T-helper 1 cell treated with Interleukin-12 subunit alpha and Interleukin-12 subunit beta and Interleukin-4 antibody, amounts not matched to agents 30 μg/mL and 1 μg/mL, for 36 hours (primary cell): ENCODE results near the gene ZBED1.
"Not testable (repeated sequence)": the region's sequence is repeated elsewhere in the genome, so short reads cannot be mapped to it uniquely, and the experiment has no call there.

Experiments used
- H3K27ac Mint-ChIP-seq: one replicate; pipeline ENCODE4 v1.8.0; 2021; ENCODE audit warnings: mild to moderate bottlenecking, mixed read lengths
- H3K27me3 Mint-ChIP-seq: one replicate; pipeline ENCODE4 v1.8.0; 2021; ENCODE audit warnings: low read depth, mixed read lengths
- H3K36me3 Mint-ChIP-seq: one replicate; pipeline ENCODE4 v1.8.0; 2021; ENCODE audit warnings: low read depth, mixed read lengths
- H3K4me1 Mint-ChIP-seq: one replicate; pipeline ENCODE4 v1.8.0; 2021; ENCODE audit warnings: low read depth, mixed read lengths
- H3K4me3 Mint-ChIP-seq: one replicate; pipeline ENCODE4 v1.8.0; 2021; ENCODE audit warnings: mild to moderate bottlenecking, moderate library complexity, mixed read lengths
- H3K9me3 Mint-ChIP-seq: one replicate; pipeline ENCODE4 v1.8.0; 2021; ENCODE audit warnings: mixed read lengths

ZBED1 gene

DNA sequence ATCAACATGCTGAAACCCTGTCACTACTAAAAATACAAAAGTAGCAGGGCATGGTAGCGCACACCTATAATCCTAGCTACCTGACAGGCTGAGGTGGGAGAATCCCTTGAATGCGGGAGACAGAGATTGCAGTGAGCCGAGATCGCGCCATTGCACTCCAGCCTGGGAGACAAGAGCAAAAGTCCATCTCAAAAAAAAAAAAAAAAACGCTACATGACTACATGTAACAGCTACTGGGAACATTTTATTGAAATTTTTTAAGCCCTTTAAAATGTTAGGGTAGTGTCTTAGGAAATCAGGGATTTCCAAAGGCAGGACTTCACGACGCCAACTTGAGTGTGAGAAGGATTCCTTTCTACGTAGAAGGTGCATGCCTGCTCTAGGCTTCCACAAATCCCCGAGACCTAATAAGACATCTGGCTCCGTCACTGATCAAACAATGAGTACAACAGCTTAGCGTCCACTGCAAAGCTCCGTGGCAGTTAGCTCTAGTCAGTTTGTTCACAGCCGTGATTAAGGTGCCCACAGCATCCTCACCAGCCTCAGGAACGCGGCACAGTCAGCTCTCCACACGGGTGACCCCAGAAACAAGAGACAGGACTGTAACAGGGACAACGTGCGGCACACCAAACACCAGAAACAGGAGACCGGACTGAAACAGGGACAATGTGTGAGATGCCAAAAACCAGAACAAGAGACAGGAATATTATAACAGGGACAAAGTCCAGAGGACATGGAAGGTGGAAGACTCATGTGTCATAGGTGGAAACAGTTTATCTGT is 33.7 kb downstream of the ZBED1 start:
- H3K4me3 Mint-ChIP-seq = no peak overlapping the region
- H3K36me3 Mint-ChIP-seq = peaks cover 4% of the 10 kb centered on the region
- no peaks in the 10 kb centered on the region for H3K4me1 Mint-ChIP-seq
- peaks cover 5% of the 10 kb centered on the region for H3K9me3 Mint-ChIP-seq
- H3K27me3 Mint-ChIP-seq = no peaks in the 10 kb centered on the region
- no peak overlapping the region for H3K27ac Mint-ChIP-seq

DNA sequence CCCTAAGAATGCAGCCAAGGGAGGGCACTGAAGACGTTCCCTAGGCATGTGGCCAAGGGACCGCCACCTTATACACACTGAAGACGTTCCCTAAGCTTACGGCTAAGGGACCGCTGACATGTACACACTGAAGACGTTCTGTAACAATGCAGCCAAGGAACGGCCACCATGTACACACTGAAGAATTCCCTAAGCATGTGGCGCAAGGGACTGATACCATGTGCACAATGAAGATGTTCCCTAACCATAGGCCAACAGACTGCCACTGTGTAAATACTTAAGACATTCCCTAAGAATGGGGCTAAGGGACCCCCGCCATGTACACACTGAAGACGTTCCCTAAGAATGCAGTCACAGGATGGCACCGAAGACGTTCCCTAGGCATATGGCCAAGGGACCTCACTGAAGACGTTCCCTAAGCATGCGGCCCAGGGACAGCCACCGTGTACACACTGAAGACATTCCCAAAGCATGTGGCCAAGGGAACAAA is 36.1 kb downstream of the ZBED1 start:
- H3K27me3 Mint-ChIP-seq = no peaks in the 10 kb centered on the region
- peaks cover under 1% of the 10 kb centered on the region for H3K36me3 Mint-ChIP-seq
- H3K27ac Mint-ChIP-seq = no peak overlapping the region
- peaks cover under 1% of the 10 kb centered on the region for H3K9me3 Mint-ChIP-seq
- no peak overlapping the region for H3K4me3 Mint-ChIP-seq
- H3K4me1 Mint-ChIP-seq = no peaks in the 10 kb centered on the region

DNA sequence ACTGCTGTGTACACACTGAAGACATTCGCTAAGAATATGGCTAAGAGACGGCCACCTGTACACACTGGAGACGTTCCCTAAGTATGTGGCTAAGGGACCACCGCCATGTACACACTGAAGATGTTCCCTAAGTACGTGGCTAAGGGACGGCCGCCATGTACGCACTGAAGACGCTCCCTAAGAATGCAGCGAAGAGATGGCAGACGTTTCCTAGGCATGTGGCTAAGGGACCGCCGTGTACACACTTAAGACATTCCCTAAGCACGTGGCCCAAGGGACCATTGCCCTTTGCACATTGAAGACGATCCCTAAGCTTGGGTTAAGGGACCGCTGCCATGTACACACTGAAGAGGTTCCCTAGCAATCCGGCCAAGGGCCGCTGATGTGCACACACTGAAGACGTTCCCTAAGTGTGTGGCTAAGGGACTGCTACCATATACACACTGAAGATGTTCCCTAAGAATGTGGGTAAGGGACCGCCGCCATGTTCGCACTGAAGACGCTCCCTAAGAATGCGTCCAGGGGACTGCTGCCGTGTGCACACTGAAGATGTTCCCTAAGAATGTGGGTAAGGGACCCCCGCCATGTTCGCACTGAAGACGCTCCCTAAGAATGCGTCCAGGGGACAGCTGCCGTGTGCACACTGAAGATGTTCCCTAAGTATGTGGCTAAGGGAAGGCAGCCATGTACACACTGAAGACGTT is 36.7 kb downstream of the ZBED1 start:
- H3K4me1 Mint-ChIP-seq = no peaks in the 10 kb centered on the region
- H3K27ac Mint-ChIP-seq = no peak overlapping the region
- H3K36me3 Mint-ChIP-seq = no peaks in the 10 kb centered on the region
- H3K27me3 Mint-ChIP-seq = no peaks in the 10 kb centered on the region
- H3K9me3 Mint-ChIP-seq = no peaks in the 10 kb centered on the region
- H3K4me3 Mint-ChIP-seq = no peak overlapping the region

- not testable (repeated sequence) for H3K36me3 Mint-ChIP-seq, H3K4me3 Mint-ChIP-seq, H3K9me3 Mint-ChIP-seq, H3K27me3 Mint-ChIP-seq, H3K4me1 Mint-ChIP-seq, H3K27ac Mint-ChIP-seq
These were observed 37.3 kb downstream of the ZBED1 start for GRCh38 chrX:2463481-2463880.

GRCh38 chrX:2462780-2463179 is 38.0 kb downstream of the ZBED1 start:
- H3K4me3 Mint-ChIP-seq = no peak overlapping the region
- H3K27me3 Mint-ChIP-seq = no peaks in the 10 kb centered on the region
- H3K36me3 Mint-ChIP-seq = peaks cover 2% of the 10 kb centered on the region
- H3K4me1 Mint-ChIP-seq = no peaks in the 10 kb centered on the region
- H3K27ac Mint-ChIP-seq = no peak overlapping the region
- H3K9me3 Mint-ChIP-seq = peaks cover 4% of the 10 kb centered on the region

- peaks cover 2% of the 10 kb centered on the region for H3K36me3 Mint-ChIP-seq
- H3K4me1 Mint-ChIP-seq = no peaks in the 10 kb centered on the region
- no peak overlapping the region for H3K4me3 Mint-ChIP-seq
- no peak overlapping the region for H3K27ac Mint-ChIP-seq
- no peaks in the 10 kb centered on the region for H3K27me3 Mint-ChIP-seq
- peaks cover 4% of the 10 kb centered on the region for H3K9me3 Mint-ChIP-seq
These were observed 38.7 kb downstream of the ZBED1 start for GRCh38 chrX:2462074-2462473.

DNA sequence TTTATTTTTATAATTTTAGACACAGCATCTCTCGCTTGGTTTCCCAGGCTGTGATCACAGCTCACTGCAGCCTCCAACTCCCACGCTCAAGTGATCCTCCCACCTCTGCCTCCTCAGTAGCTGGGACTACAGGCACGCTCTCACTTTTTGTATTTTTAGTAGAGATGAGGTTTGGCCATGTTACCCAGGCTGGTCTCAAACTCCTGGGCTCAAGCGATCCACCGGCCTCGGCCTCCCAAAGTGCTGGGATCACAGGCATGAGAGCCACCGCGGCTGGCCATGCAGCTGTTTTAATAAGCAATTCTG is 39.1 kb downstream of the ZBED1 start:
- Mint-ChIP-seq H3K9me3 (peaks cover 4% of the 10 kb centered on the region), H3K36me3 (peaks cover 2% of the 10 kb centered on the region), H3K4me3 (no peak overlapping the region), H3K27ac (no peak overlapping the region), H3K27me3 (no peaks in the 10 kb centered on the region), H3K4me1 (no peaks in the 10 kb centered on the region)

- not testable (repeated sequence) for H3K4me1 Mint-ChIP-seq, H3K27me3 Mint-ChIP-seq, H3K36me3 Mint-ChIP-seq, H3K27ac Mint-ChIP-seq, H3K9me3 Mint-ChIP-seq, H3K4me3 Mint-ChIP-seq
These were observed 39.7 kb downstream of the ZBED1 start for GRCh38 chrX:2460821-2461710.

DNA sequence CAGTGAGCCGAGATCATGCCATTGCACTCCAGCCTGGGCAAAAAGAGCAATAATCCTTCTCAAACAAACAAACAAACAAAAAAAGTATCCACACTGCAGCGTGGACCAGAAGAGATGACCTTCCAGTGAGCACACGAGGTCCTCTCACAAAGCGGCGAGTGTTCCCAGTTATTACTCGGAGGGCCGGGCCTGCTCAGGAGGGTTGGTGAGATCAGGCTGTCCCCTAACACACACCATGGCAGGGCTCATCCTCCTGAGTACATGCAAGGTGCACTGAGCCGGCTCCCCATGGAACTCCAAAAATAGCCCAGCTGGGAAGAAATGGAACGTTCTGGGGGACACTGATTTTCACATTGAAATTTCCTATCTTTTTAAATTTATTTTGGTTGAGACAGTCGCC is 40.7 kb downstream of the ZBED1 start:
- not testable (repeated sequence) for H3K27ac Mint-ChIP-seq, H3K27me3 Mint-ChIP-seq, H3K36me3 Mint-ChIP-seq, H3K4me3 Mint-ChIP-seq, H3K4me1 Mint-ChIP-seq, H3K9me3 Mint-ChIP-seq

DNA sequence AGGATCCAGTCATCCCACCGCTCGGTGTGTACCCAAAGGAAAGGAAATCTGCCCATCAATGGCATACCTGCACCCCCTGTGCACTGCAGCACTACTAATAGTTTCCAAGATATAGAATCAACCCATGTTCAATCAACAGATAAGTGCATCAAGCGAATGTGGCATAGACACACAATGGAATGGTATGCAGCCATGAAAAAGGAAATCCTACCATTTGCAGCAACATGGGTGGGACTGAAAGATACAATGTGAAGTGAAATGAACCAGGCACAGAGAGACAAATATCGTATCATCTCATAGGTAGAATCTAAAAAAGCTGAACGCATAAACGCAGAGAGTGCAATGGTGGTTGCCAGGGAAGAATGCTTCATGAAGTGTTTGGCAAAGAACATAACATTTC is 42.5 kb downstream of the ZBED1 start:
- no peak overlapping the region for H3K4me3 Mint-ChIP-seq
- H3K27ac Mint-ChIP-seq = no peak overlapping the region
- peaks cover 2% of the 10 kb centered on the region for H3K36me3 Mint-ChIP-seq
- no peaks in the 10 kb centered on the region for H3K27me3 Mint-ChIP-seq
- H3K9me3 Mint-ChIP-seq = peaks cover 4% of the 10 kb centered on the region
- no peaks in the 10 kb centered on the region for H3K4me1 Mint-ChIP-seq

DNA sequence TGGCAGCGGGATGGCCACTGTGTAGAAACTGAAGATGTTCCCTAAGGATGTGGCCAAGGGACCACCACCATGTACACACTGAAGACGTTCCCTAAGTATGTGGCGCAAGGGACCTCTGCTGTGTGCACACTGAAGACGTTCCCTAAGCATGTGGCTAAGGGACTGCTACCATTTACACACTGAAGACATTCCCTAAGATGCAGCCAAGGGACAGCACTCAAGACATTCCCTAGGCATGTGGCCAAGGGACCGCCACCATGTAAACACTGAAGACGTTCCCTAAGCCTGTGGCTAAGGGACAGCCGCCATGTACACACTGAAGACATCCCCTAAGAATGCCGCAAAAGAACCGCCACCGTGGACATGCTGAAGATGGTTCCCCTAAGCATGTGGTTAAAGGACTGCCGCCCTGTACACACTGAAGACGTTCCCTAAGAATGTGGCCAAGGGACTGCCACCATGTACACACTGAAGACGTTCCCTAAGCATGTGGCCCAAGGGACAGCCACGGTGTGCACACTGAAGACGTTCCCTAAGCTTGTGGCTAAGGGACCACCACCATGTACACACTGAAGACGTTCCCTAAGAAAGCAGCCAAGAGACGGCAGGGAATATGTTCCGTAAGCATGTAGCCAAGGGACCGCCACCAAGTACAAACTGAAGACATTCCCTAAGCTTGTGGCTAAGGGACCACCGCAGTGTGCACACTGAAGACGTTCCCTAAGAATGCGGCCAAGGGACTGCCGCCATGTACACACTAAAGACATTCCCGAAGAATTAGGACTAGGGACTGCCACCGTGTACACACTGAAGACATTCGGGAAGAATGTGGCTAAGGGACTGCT is 43.3 kb downstream of the ZBED1 start:
- no peak overlapping the region for H3K4me3 Mint-ChIP-seq
- H3K9me3 Mint-ChIP-seq = peaks cover 10% of the 10 kb centered on the region
- no peaks in the 10 kb centered on the region for H3K4me1 Mint-ChIP-seq
- H3K36me3 Mint-ChIP-seq = peaks cover 7% of the 10 kb centered on the region
- H3K27ac Mint-ChIP-seq = no peak overlapping the region
- no peaks in the 10 kb centered on the region for H3K27me3 Mint-ChIP-seq

GRCh38 chrX:2456091-2456490 is 44.7 kb downstream of the ZBED1 start:
- not testable (repeated sequence) for H3K27ac Mint-ChIP-seq, H3K27me3 Mint-ChIP-seq, H3K36me3 Mint-ChIP-seq, H3K4me1 Mint-ChIP-seq, H3K4me3 Mint-ChIP-seq
- H3K9me3 Mint-ChIP-seq = peaks cover 10% of the 10 kb centered on the region

GRCh38 chrX:2454620-2455019 is 46.2 kb downstream of the ZBED1 start:
- not testable (repeated sequence) for H3K4me3 Mint-ChIP-seq, H3K36me3 Mint-ChIP-seq, H3K27me3 Mint-ChIP-seq, H3K27ac Mint-ChIP-seq, H3K4me1 Mint-ChIP-seq
- H3K9me3 Mint-ChIP-seq = peaks cover 10% of the 10 kb centered on the region

GRCh38 chrX:2452799-2453198 is 48.0 kb downstream of the ZBED1 start:
- Mint-ChIP-seq H3K27ac (no peak overlapping the region), H3K4me3 (no peak overlapping the region), H3K27me3 (no peaks in the 10 kb centered on the region), H3K36me3 (peaks cover 5% of the 10 kb centered on the region), H3K4me1 (no peaks in the 10 kb centered on the region), H3K9me3 (peaks cover 6% of the 10 kb centered on the region)
